HG03520 (cell line): ENCODE results near the gene OPRL1.

Experiments used
- ATAC-seq: cut with Tn5 transposase; IDR thresholded peaks from one replicate; pipeline ENCODE4 v1.9.1; 2021; ENCODE audit warnings: mild to moderate bottlenecking, moderate library complexity; ENCODE audit not compliant: unreplicated experiment

Gene OPRL1

DNA sequence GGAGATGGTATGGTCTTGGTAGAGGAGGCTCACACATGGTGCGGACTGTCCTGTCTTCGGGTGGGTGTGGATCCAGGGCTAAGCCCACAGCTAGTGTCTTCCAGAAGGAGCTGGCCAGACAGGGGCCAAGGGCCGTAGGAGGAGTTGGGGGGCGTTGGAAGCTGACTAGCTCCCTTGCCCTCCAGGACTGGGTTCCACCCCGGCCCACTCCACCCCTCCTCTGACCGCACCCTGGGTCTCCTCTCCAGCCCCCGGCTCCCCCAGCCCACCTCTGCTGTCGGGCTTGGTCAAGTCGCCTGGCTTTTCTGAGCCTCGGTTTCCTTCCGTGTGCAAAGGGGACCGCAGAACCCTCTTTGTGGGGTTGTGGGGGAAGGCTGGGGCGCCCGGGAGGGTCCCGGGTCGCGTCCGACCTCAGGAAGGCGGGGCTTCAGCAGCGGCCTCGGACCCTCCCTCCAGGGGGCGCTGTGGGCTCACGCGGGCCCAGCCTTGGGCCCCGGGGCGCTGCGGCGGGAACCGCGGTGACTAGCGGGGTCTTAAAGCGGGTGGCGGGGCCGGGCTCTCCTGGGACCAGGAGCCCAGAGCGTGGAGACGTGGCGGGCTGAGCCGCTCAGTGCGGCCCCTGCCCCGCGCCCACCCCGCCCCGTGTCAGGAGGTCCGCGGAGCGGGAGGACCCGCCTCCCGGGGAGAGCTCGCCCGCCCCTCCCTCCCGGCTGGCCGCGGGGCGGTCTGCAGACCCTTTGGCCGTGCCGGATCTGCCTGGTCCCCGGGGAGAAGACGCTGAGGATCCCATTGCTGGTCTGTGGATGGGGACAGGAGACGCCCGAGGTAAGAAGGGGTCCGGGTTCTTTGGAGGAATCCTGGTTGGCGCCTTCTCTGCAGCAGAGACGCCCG lies 22.1 kb downstream of the OPRL1 start:
- no peak for ATAC-seq

DNA sequence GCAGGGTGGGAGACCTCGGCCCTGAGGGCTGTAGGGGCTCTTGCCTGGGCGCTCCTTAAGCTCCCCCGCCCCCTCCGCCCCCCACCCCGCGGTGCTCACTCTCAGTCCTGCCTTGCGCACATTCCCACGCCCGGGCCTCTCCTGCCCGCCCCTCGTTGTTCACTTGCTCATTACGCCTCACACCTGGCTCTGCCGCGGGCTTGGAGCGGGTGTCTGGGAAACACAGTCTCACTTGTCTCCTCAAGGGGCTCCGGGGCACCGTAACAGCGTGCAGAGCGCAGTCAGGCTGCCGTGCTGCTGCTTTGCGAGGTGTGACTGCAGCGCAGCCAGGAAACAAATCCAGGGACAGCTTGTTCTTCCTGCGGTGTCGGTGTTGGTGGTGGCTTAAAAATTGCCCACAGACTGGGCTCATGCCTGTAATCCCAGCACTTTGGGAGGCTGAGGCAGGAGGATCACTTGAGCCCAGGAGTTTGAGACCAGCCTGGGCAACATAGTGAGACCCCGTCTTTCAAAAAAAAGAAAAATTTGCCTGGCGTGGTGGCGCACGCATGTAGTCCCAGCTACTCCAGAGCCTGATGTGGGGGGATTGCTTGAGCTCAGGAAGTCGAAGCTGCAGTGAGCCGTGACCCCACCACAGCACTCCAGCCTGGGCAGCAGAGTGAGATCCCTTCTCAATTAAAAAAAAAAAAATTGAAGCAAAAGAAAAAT lies 22.9 kb downstream of the OPRL1 start:
- no peak for ATAC-seq

DNA sequence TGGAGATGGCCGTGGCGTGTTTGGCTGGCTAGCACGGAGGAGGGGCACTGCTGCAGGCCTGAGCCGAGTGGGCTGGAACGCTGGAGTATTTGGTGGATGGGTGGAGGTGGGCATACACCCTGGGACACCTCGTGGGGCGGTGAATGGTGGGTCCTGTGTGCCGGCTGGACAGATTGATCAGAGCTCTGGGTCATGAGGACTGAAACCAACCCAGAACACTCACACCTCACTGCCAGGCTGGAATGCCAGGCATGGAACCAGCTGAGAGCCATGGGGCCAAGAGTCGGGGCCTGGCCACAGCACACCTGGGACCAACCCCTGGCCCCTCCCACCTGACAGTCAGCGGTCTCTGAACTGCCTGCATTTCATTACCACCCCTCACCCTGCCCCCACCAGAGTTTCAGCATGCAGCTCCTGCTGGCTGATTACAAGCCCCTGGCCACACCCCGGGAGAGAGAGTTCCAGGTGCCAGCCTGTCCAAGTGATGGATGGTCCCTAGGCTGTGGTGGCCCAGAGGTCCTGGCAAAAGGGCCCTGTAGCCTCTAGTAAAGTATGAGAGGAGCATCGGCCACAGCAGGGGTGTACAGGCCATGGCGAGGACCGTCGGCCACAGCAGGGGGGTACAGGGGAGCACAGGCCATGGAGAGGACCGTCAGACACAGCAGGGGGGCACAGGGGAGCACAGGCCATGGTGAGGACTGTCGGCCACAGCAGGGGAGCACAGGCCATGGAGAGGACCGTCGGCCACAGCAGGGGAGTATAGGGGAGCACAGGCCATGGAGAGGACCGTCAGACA lies 24.2 kb downstream of the OPRL1 start:
- ATAC-seq, result no peak

DNA sequence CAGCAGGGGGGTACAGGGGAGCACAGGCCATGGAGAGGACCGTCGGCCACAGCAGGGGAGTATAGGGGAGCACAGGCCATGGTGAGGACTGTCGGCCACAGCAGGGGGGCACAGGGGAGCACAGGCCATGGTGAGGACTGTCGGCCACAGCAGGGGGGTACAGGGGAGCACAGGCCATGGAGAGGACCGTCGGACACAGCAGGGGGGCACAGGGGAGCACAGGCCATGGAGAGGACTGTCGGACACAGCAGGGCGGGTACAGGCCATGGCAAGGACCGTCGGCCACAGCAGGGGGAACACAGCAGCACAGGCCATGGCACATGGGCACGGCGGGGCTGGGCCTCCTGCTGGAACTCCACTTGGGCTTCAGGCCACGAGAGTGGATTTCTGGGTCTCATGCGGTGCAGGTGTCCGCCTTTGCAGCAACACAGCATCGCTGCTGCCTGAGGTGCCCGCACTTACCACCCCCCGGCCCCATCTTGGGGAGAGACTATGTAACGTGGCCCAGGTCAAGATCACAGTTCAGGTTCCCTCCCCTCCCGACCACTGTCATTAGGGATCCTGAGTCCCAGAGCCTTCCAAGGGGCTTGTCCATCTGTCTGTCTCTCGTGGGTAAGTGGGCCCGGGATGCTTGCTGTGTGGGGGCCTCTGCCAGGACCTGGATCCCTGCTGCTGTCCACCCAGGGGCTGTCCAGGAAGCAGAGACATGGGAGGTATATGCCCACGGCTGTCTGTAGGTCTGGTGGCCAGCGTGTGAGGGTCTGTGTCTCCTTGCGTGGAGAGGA lies 25.0 kb downstream of the OPRL1 start:
- no peak for ATAC-seq

DNA sequence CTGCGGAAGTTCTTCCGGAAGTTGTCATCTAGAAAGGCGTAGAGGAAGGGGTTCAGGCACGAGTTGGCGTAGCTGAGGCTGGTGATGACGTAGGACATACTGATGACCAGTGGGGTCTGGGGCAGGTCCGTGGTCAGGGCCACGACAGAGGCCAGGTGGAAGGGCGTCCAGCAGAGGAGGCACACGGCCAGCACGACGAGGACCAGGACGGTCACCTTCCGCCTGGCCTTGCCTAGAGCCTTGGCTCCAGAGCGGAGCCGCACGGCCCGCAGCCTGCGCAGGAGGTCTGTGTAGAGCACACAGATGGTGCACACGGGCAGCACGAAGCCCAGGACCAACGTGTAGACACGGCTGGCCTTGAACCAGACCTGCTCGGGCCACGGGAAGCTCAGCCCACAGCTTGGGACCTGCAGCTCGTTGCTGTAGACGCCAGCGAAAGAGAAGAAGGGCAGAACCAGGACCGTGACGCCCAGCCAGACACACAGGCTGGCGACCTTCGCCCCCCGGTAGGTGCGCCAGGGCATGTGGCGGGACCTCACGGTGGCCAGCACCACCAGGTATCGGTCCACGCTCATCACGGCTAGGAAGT lies 26.1 kb downstream of the OPRL1 start:
- ATAC-seq, result no peak

DNA sequence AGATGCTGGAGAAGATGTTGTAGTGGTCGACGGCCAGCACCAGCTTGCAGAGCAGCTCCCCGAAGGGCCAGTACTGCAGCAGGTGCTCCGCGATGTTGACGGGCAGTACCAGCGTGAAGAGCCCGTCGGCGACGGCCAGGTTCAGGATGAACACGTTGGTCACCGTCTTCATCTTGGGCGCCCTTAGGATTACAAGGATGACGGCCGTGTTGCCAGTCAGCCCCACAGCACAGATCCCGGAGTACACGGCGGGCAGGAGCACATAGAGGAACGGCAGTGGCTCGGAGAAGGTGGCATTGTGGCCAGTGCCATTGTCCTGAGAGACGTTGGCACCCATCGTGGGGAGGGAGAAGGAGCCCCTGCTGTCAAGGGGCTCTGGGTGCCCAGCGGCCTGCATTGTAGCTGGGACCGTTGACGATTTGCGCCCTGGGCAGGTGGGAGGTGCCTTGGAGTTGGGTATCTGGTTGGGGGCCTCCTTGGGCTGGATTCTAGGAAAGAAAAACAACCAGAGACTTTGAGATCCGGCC lies 26.6 kb downstream of the OPRL1 start:
- ATAC-seq, result no peak

DNA sequence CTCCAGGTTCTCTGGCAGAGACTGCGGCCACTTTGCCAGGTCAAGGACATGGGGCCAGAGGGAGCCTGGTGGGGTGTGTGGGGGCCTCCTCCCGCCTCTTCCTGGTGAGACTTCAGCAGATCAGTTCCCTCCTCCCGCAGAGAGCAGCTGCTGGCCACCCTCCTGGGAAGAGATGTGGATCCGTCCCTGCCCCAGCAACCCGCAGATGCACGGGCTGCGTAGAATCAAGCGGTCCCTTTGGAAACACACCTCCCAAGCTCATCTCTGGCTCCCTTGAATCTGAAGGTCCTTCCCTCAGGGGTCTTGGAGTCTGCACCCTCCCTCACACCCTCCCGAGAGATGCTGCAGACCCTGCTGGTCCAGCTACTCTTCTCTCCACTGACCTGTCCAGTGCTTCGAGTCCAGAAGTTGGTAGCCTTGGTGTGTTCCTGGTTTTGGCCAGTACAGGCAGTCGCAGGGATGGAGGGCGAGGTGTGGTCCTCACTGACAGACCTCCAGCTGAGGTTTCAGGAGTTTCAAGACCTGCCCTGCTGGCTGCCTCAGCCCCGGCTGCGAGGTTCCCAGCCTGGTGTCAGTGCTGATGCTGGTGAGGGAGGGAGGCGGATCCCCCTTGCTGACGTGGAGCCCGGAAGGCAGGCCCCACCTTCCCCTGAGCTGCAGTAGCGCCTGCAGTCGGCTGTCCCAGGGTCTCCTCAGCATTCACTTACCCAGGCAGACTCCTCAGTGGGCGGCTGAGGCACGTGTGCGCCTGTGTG lies 27.3 kb downstream of the OPRL1 start, which contains the start of gene NPBWR2:
NPBWR2 (minus strand) TSS at position 585 of the 755 bp plus-strand sequence. CDS start 734 bp downstream, outside the sequence.
- no peak for ATAC-seq

DNA sequence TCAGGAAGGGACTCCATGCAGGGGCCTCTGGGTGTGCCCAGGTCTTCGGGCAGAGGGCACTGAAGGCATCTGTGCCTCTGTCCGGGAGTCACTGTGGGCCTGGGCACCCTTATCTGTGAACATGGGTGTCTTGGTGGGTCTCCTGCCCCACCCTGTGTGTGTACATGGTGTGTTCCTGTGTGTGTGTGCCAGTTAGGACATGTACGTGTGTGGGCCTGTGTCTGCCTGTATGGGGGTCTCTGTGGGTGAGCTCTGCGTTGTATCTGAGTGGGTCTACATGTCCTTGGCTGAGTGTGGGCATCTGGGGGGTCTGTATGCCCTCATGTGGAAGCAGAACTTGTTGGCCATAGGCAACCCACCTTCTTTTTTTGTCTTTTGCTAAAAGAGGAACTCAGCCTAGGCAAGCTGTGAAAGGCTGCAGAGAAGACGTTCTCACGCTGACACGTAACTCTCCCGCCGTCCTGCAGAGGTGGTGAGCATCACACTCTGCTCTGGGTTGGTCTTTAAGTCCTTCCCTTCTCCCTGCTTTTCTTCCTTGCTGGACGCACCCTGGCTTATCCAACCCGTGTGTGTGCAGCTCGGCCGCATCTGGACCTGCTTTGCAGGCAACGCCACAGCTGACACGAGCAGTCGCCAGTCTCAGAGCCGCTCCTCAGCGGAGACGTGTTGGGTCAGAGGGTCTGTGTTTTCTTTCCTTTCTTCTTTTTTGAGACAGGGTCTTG lies 28.0 kb downstream of the OPRL1 start:
- no peak for ATAC-seq

DNA sequence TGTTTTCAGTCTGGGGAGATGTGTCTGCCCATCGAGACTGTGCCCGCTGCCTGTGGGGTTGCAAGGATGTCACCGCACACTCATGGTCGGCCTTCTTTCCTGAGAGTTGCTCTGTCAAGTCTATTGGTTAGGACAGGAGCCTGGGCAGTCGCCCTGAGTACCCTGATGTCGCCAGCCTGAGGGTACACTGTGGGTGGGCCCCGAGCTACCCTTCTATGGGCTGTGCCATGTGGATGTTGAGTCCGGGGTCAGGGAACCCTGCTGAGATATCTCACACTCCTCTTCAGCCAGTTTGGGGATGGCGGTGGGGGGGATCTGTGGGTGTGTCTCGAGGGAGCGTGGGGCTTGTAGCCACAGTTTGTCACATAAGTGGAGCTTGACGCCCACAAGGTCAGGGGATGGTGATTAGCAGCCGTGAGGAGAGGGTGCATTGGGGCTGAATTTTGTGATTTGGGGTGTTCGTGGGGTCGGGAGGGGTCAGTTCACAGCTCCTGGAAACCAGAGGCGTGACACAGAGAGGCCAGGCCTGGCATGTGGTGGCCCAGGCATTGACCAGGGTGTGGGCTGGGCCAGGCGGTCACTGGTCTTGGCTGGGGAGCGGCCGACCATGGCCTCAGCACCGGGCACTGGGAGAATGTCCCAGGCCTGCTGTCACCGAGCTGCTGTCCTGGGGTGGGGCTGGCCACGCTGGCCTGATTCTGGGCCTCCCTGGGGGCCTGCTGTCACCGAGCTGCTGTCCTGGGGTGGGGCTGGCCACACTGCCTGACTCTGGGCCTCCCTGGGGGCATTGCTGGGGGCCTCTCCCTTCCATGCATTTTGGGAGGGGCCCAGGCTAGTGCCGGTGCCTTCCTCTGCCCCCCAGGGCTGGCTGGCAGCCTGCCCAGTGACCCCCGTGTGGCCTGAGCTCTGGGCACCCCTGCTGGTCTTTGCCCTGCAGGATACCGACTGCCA lies 29.1 kb downstream of the OPRL1 start:
- ATAC-seq, result no peak

DNA sequence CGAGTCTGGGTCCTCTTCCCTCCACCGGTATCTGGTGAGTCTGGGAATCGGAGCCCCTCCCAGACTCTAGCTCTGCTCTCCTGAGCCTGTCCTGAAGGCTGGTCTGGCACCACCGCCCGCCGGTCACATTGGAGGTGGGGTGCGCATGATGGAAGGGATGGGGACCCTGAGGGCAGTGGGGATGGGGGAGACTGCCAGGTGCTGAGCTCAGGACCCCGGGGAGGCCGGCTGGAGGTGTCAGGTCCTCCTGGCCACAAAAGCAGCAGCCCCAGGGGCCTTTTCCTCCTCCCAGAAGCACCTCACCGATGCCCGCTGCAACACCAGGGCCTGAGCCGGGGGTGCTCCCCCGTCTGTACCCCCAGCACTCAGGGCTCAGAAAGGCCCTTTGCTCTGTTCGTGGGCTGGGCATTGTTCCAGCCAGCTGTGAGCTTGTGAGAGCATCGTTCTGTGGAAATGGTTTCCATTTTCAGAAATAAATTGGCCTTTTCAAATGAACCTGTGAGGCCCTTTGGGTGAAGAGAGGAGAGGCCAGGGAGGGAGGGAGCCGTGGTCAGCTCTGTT lies 30.0 kb downstream of the OPRL1 start:
- no peak for ATAC-seq

DNA sequence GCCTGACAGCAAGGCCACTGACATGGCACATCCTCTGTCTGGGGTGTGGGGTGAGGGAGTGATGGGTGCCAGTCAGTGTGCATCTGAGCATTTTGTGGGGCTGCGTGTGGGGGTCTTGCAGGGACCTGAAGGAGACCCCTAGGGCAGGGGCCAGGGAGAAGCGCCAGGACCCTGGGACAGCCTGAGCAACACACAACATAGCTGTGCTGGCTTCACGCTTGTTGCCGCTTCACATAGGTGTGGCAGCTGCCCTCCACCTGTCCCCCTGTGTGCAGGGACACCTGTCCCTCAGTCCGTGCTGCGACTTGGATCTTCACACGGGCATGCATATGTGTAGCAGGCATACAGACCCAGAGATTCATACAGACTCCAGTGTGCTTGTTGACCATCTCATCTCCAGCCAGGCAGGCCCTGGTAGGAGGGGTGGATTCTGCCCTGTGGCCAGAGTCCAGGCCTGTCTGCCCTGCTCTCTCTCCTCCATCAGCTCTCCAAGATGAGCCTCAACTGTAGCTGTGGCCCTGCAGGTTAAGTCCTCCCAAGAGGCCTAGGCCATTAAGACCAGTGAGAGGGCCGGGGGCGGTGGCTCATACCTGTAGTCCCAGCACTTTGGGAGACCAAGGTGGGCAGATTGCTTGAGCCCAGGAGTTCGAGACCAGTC lies 30.7 kb downstream of the OPRL1 start:
- no peak for ATAC-seq

DNA sequence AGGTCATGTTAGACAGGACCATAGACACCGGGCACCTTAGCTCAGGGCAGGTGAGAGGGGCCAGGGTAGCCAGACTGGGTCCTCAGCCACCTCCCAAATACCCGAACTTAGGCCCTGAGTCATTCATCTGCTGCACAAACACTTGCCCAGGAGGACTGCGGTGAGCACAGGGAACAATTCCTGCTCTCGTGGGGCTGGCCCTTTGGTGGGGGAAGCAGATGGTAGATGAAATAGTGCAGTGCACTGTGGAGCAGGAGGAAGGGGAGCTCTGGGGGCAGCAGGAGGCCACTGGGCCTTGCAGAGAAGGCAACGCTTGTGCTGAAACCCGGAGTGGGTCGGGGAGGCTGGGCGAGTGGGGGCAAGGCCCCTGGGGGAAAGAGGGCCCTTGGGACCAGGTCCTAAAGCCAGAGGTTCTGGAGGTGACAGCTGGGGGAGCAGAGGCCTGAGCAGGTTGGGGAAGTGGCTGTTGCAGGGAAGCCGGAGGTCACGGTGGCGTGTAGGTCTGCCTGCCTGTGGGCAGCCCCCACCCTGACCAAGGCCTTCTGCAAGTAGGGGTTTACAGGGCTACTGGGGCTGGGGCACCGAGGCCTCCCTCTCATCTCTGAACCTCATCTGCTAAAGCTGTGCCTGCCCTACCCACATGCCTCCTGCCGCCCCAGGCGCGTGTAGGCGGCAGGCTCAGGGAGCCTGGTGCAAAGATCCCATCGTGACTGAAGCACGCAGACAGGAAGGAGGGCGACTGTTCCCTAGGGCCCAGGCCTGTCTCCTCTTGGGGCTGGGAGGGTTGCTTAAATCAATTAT lies 32.2 kb downstream of the OPRL1 start:
- ATAC-seq, result no peak

DNA sequence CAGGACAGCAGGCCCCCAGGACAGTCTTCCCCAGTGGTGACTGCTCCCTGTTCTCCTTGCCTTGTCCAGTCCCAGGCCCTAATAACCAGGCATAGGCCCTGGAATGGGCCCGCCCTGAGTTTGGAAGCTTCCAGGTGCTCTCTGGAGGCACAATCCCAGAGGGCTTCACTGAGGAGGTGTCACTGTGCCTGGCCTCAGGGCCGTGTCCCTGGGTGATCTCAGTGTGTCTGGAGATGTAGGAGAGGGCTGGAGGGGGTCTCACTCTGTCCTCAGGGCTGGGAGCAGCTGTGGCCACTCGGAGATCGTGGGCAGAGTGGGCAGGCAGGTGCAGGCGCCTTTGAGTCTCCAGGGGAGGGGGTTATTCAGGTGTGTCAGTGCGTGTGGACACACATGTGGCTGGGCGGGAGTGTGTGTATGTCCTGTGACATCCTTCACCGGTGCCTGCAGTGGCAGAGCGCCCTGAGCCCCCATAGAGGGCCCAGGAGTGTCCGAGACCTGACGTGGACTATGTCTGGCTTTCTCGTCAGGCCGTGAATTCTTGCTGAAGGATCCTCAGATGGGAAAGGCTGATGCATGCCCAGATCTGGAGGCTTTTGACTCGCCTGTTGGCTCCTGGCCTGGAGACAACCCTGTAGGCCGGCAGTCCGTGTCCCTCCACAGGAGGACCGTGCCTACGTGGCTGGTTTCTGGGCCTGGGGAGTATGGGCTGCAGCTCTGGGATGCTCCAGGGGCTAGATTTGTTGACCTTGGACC lies 33.0 kb downstream of the OPRL1 start:
- ATAC-seq, result no peak

DNA sequence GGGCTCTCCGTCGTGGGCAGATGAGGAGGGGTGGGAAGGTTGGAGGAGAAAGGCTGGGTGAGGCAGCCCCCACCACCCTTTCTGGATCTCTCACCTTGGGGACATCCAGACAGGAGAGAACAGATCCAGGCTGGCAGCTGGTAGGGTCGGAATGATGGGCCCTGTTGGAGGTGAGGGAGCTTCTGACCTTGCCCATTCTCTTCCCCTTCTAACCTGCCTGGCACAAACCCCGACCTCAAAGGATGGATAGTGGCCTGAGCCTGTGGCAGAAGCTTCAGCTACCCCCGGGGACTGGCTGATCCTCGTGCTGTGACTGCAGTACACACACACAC lies 33.5 kb downstream of the OPRL1 start:
- ATAC-seq, result no peak

DNA sequence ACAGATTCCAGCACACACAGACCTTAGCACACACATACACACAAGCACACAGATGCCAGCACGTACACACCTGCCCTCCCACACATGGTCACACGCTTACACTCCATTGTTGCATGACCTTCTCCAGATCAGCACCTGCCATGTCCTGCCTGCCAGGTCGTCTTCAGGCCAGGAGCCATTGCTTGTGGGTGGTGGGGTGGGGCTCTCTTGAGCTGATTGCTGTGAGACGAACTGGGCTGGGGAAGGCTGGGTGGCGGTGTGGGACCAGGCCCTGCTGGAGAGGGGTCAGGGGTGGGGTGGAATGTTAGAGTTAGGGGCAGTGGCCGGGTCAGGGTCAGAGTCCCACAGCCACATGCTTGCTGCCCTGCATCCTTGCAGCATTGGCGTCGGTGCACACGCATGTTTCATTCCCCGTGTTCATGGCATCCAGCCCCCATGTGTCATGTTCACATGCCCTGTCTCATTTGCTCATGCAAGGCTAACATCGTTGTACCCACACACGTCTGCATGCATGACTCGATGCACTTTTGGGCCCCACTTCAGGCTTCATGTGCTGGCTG lies 34.0 kb downstream of the OPRL1 start:
- ATAC-seq, result no peak
